Right renal pelvis (tissue), 4 donors: ENCODE data around the gene CEP19. TPM values are rescaled to one million over a fixed set of nuclear protein-coding genes. Genes with fewer than 3 reads are reported as not detected.

ENCODE experiments used
- DNase-seq, 4 donors: peaks; one replicate each; pipeline ENCODE4 v3.0.0-alpha.2; 2013; ENCODE audit warnings: low read depth in 4 of 4, low spot score in 3 of 4, missing footprints in 1 of 4
- polyA plus RNA-seq, 4 donors: library from polyadenylated mRNA; unstranded; fragments of 120-200 nt; gene quantifications; one replicate each; pipeline ENCODE4 v1.2.1, GENCODE V29; 2013; ENCODE audit not compliant: insufficient read length in 4 of 4

CEP19 gene
- polyA plus RNA-seq, 4 donors = 5.6 to 6.5 (median 6.1) TPM

DNA sequence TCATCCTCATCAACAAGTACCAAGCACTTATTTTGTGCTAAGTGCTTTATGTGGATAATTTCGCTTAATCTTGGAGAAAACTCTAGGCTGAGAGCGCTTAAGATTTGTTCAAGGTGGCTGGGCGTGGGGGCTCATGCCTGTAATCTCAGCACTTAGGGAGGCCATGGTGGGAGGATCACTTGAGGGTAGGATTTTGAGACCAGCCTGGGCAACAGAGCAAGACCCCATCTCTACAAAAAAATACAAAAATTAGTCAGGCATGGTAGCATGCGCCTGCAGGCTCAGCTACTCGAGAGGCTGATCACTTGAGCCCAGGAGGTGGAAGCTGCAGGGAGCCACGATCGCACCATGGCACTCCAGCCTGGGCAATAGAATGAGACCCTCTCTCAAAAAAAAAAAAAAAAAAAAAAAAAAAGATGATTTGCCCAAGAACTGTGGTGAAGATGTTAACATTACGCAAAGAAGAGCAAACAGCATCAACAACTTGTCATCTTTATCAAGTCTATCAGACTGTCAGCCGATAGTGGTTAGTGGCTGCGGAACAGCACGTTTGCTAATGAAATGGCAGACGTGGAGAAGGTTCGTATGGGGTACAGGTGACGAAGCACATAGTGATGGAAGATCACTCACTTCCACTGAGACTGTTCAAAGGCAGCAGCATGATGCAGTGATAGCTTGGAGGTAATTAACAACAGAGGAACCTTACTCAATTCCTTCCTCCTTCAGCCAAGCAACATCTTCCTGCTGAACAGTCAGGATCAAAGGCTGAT is 44.8 kb downstream of the CEP19 start:
- DNase-seq = no peak

DNA sequence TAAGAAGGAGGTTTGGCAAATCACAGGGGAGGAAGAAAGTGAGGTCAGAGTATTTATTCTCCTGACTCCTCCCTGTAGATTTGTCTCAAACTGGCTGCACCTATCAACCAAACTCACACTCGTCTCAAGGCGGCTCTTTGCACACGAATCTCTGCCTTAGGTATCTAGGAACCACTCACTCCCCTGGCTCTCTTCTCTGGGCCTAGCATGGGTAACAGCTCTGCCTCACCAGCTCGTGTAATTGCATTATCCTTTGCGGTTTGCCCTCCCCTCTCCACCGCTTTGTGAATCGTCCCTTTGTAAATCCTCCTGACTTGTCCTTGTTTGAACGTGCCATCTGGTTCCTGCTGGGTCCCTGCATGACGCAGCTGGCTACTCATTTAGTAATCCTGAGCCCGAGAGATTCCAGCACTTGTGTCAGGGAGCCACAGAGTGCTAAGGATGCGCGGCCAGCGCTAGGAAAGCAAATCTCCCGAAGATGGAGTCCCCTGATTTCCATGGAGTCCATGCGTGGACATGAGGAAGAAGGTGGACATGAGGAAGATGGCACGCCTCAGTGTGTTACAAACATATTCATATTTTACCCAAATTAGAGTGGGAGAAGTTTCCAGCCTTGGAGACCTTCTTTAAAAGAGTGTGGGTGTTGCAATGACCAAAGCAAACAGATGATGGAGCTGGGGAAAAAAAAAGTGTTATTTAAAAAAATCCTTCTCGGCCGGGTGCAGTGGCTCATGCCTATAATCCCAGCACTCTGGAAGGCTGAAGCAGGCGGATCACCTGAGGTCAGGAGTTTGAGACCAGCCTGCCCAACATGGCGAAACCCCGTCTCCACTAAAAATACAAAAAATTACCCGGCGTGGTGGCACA is 45.8 kb downstream of the CEP19 start:
- no peak for DNase-seq

DNA sequence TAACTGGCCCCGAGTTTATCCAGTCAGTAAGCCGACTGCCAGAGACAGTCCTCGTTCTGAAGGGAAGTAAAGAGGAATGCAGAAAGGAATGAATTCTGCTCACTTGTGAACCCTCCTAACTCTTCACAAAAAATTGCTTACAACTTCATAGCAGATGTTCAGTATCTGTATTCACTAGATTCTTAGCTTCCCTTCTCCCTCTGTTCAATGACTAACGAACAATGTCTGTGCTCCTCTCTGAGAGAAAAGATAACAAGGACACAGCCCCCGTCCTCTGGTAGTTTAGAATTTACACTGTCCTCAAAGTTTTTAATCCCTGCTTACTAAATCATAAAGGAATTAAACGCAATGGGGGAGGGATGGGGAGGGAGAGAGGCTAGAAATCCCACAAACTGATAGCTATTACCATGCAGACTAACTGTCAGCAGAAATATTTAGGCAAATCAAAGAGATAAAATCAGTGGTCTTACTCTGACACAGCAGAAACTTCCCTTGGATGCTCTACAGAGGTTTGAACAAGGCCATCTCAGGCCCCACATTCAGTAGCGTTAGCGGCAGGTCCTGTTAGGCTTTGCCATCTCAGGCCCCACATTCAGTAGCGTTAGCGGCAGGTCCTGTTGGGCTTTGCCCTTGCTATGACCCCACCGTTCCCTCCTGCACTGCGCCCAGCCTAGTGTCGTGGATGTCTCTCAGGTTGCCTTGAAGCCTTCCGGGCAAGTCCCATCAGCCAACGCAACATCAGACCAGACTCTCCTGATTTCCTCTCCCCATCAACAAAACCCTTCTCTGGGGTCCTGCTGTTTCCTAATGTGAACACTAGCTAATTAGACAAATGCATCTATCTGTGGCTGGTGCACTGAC is 49.1 kb downstream of the CEP19 start:
- DNase-seq = no peak

DNA sequence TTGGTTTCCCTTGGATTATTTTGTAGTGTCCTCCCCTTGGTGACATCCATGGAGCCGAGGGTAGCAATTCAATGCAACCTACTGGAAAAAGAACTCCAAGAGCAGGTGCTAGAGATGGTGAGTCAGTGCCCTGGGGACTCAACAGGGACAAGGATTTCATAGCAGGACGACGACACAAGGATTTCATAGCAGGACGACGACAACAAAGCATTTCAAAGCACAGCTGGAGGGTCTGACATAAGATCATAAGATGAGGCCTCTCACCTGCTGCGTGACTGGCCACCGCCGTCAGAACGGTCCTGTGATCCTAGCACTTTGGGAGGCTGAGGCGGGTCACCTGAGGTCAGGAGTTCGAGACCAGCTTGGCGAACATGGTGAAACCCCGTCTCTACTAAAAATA is 50.0 kb downstream of the CEP19 start:
- DNase-seq = no peak

DNA sequence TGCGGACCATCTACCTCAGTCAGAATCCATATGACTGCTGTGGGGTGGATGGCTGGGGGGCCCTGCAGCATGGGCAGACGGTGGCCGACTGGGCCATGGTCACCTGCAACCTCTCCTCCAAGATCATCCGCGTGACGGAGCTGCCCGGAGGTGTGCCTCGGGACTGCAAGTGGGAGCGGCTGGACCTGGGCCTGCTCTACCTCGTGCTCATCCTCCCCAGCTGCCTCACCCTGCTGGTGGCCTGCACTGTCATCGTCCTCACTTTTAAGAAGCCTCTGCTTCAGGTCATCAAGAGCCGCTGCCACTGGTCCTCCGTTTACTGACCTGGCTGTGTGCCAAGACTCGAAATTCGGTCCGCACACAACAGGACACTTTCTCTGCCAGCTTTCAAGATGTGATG is 50.6 kb downstream of the CEP19 start:
- DNase-seq = no peak

DNA sequence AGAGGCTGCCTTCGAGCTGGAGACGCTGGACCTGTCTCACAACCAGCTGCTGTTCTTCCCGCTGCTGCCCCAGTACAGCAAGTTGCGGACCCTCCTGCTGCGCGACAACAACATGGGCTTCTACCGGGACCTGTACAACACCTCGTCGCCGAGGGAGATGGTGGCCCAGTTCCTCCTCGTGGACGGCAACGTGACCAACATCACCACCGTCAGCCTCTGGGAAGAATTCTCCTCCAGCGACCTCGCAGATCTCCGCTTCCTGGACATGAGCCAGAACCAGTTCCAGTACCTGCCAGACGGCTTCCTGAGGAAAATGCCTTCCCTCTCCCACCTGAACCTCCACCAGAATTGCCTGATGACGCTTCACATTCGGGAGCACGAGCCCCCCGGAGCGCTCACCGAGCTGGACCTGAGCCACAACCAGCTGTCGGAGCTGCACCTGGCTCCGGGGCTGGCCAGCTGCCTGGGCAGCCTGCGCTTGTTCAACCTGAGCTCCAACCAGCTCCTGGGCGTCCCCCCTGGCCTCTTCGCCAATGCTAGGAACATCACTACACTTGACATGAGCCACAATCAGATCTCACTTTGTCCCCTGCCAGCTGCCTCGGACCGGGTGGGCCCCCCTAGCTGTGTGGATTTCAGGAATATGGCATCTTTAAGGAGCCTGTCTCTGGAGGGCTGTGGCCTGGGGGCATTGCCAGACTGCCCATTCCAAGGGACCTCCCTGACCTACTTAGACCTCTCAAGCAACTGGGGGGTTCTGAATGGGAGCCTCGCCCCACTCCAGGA is 51.5 kb downstream of the CEP19 start:
- DNase-seq = no peak

DNA sequence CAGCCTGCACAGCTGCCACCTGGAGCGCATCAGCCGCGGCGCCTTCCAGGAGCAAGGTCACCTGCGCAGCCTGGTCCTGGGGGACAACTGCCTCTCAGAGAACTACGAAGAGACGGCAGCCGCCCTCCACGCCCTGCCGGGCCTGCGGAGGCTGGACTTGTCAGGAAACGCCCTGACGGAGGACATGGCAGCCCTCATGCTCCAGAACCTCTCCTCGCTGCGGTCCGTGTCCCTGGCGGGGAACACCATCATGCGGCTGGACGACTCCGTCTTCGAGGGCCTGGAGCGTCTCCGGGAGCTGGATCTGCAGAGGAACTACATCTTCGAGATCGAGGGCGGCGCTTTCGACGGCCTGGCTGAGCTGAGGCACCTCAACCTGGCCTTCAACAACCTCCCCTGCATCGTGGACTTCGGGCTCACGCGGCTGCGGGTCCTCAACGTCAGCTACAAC is 52.1 kb downstream of the CEP19 start:
- no peak for DNase-seq

Other genes starting within 250 kb of the CEP19 start
- gene RNF168, start 208.5 kb downstream of the CEP19 start, polyA plus RNA-seq = 10 to 100 TPM; 12.8 to 15.0 (median 14.5) TPM
- gene SMCO1, start 196.9 kb downstream of the CEP19 start, polyA plus RNA-seq = not detected
- 10 to 100 TPM; 16.5 to 21.8 (median 18.2) TPM for gene WDR53, start 143.7 kb downstream of the CEP19 start, polyA plus RNA-seq
- 10 to 100 TPM; 13.6 to 20.1 (median 19.6) TPM for gene FBXO45, start 143.6 kb downstream of the CEP19 start, polyA plus RNA-seq
- gene NRROS, start 72.6 kb downstream of the CEP19 start, polyA plus RNA-seq = 1 to 10 TPM; 3.2 to 4.2 (median 3.5) TPM
- gene PIGX, start 127 bp upstream of the CEP19 start, polyA plus RNA-seq = 10 to 100 TPM; 32.1 to 35.1 (median 34.4) TPM
- 10 to 100 TPM; 70.8 to 83.7 (median 79.5) TPM for gene PAK2, start 27.6 kb upstream of the CEP19 start, polyA plus RNA-seq
- gene SENP5, start 155.7 kb upstream of the CEP19 start, polyA plus RNA-seq = 10 to 100 TPM; 16.3 to 20.9 (median 18.5) TPM
- gene NCBP2, start 230.3 kb upstream of the CEP19 start, polyA plus RNA-seq = 100 to 1,000 TPM in 2 of 4 donors, 10 to 100 TPM in 2; 96.1 to 108 (median 103) TPM